NCI-H345 treated with DMSO at 0.1 percent for 48 hours (cell line): ENCODE data around the gene FHIT.

Source experiments
- DNase-seq: peaks from one replicate; lab custom pipeline; 2025; ENCODE audit not compliant: unreplicated experiment; lab: John Stamatoyannopoulos, UW

The FHIT gene

GRCh38 chr3:59872128-59872527, 1379.1 kb downstream of the FHIT start:
- no peak for DNase-seq

- DNase-seq: no peak
These were observed 1383.9 kb downstream of the FHIT start for GRCh38 chr3:59867185-59868002.

GRCh38 chr3:59866076-59866475, 1385.2 kb downstream of the FHIT start:
- DNase-seq: no peak

- no peak for DNase-seq
These were observed 1385.9 kb downstream of the FHIT start for GRCh38 chr3:59865351-59865750.

GRCh38 chr3:59862686-59863085, 1388.6 kb downstream of the FHIT start:
- DNase-seq: no peak

GRCh38 chr3:59857589-59858346, 1393.5 kb downstream of the FHIT start:
- DNase-seq: peak; percentile 25

GRCh38 chr3:59856934-59857460, 1394.3 kb downstream of the FHIT start:
- DNase-seq: no peak

- DNase-seq: no peak
These were observed 1397.1 kb downstream of the FHIT start for GRCh38 chr3:59854061-59854709.

- DNase-seq: no peak
These were observed 1400.8 kb downstream of the FHIT start for GRCh38 chr3:59850417-59850816.

GRCh38 chr3:59845386-59845785, 1405.9 kb downstream of the FHIT start:
- no peak for DNase-seq

- no peak for DNase-seq
These were observed 1407.4 kb downstream of the FHIT start for GRCh38 chr3:59843821-59844220.

- DNase-seq: no peak
These were observed 1411.3 kb downstream of the FHIT start for GRCh38 chr3:59839810-59840515.

GRCh38 chr3:59839283-59839682, 1412.0 kb downstream of the FHIT start:
- DNase-seq: no peak

- DNase-seq: no peak
These were observed 1414.7 kb downstream of the FHIT start for GRCh38 chr3:59836531-59836930.

GRCh38 chr3:59832702-59833101, 1418.5 kb downstream of the FHIT start:
- DNase-seq: no peak

GRCh38 chr3:59832241-59832640, 1419.0 kb downstream of the FHIT start:
- no peak for DNase-seq

GRCh38 chr3:59831394-59831793, 1419.9 kb downstream of the FHIT start:
- DNase-seq: no peak

GRCh38 chr3:59829527-59829926, 1421.7 kb downstream of the FHIT start:
- DNase-seq: no peak

- DNase-seq: no peak
These were observed 1426.4 kb downstream of the FHIT start for GRCh38 chr3:59824876-59825275.

GRCh38 chr3:59821274-59821673, 1430.0 kb downstream of the FHIT start:
- peak; percentile 53 for DNase-seq

GRCh38 chr3:59820352-59820934, 1430.8 kb downstream of the FHIT start:
- DNase-seq: no peak
